NCI-H82 treated with DMSO at 0.1 percent for 48 hours (cell line): Measurements from ENCODE around the gene OCRL.

Experiments
- DNase-seq: peaks from one replicate; lab custom pipeline; 2025; ENCODE audit not compliant: unreplicated experiment; lab: John Stamatoyannopoulos, UW

The OCRL gene

DNA sequence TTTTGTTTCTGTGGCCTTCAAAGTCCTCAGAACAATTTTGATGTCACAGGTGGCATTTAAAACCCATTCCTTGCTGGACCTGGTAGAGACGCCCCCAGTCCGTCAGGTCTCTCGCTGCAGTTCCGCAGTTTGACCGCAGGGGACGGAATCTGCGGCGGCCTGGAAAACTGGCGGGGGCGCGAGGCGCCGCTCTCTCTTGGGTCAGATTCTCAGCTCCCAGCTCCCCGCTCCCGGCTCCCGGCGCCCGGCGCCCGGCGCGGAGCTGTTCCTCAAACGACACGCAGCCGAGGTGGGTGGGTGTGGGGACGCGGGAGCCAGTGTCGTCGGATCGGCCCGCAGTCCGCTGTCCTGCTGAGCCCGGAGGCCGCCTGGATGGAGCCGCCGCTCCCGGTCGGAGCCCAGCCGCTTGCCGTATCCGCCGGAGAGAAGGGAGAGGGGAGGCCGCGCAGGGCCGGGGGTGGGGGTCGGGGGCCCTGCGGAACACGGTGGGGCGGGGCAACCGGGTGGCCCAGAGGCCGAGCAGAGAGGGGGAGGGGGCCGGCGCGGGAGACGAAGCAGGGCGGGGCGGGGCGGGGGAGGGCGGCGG is at the start of gene OCRL:
OCRL (plus strand) TSS at position 192 of the 586 bp plus-strand sequence; CDS start at position 373, 181 bp downstream.
- DNase-seq = peak; percentile 25

DNA sequence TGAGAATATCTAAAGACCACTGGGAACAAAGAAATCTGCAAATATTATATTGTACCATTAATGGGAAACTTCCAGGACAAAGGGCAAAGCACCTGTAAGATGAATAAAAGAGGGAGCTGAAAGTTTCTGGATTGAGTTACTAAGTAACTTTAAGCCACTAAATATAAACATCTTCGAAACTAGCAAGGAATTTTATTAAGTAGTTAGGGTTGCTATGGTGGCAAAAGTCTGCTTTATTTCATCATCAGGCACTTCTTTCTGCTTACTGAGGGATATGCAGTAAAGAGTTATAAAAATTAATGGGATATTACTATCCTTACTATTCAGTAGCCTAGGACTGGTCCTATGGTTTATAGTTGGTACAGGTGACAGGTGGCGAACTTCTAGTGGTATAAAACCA is 49.7 kb upstream of the OCRL start:
- DNase-seq = no peak

DNA sequence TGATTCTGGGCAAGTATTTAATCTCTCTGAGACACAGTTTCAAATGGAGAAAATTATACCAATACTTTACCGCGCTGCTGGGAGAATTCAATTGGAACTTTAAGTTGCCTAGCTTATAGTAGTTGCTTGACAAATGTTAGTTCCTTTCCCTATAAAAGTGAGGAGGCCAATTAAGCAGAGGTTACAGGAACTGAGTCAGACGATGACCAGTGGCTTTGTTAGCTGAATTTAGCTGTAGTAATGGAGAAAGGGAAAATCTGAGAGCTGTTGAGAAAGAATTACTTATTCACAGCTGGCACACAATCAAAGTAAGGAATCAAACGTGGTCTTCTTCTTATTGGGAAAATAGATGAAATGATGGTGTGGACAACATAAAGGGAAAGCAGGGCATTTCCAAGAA is 46.4 kb upstream of the OCRL start:
- no peak for DNase-seq

DNA sequence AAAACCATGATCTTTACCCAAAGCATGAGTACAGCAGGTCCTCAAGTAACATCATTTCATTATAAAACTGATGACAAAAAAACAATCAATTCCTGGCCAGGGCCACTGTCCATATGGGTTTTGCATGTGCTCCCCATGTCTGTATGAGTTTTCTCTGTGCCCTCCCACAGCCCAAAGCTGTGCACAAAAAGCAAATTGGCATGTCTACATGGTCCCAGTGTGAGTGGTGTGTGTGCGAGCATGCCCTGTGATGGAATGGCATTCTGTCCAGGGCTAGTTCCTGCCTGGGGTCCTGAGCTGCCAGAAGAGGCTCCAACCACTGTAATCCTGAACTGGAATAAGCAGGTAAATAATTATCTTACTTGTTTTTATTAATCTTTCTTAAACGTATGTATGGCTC is 45.2 kb upstream of the OCRL start:
- DNase-seq = no peak

DNA sequence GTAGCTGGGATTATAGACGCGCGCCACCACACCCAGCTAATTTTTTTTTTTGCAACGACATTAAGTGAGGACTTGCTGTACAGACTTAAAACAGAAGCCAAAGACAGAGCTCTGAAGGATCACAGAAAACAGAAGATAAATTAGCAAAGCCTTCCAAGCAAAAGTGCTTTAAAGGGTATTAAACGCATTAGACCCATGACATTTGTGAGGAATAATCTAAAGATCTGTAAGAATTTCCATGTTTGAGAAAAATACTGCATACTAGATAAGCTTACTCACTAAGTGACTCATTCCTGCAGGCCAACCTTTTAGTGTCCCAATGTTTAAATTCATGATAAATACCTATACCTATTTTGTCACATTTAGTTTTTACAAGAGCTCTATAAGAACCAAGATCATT is 44.2 kb upstream of the OCRL start:
- DNase-seq = no peak

DNA sequence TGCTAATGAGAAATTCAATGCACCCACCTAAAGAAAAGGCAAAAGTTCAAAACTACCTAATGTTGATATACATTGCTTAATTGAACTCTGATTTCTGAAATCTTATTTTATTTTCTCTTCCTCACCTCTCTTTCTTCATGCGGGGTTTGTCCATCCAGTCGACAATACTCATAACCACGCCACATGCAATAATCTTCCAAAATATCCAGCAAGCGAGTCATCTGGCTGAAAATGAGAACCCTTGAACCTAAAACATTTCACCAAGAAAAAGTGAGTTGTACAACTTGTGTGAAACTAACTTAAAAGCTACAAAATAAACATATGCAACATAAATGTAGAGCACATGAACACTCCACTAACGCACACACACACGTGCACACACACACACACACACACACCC is 43.4 kb upstream of the OCRL start:
- no peak for DNase-seq

DNA sequence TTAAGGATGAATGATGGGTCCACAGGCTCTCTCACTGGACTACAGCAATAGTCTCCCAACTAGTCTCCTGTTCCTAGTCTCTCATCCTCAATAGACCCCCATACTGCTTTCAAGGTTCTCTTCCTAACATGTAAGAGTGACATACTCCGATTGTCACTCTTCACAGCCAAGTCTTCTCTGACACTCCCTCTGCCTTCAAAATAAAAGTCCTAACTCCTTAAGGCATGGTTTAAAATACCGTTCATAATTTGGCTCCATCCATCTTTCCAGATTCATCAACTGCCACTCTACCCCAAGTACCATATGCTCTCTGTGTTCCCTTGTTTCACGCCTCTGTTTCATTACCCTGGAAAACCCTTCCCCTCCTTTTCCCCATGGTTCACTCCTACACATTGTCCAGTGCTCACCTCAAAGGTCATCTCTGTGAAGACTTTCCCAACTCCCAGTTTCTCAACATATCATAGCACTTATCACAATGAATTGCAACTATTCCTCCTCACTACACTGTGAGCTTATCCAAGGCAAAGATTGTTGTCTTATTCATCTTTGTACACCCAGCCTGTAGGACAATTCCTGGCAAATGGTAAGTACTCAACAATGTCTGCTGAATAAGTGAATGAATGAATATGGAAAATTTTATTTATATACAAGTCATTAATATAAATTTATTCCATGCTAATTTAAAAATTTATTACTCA is 42.8 kb upstream of the OCRL start:
- no peak for DNase-seq

DNA sequence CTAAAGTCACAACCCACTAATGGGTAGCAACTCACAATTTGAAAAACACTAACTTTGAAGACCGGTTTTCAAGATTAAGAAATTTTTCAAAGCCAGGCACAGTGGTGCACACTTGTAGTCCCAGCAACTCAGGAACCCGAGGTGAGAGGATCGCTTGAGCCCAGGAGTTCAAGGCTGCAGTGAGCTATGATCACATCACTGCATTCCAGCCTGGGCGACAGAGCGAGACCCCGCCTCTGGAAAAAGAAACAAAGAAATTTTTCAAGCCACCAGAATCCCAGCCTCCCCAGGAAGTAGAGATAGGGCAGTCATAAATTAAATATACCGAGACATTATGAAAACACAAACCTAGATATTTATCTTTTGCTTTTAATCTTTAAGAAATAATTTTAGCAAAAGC is 29.7 kb upstream of the OCRL start:
- DNase-seq = no peak

DNA sequence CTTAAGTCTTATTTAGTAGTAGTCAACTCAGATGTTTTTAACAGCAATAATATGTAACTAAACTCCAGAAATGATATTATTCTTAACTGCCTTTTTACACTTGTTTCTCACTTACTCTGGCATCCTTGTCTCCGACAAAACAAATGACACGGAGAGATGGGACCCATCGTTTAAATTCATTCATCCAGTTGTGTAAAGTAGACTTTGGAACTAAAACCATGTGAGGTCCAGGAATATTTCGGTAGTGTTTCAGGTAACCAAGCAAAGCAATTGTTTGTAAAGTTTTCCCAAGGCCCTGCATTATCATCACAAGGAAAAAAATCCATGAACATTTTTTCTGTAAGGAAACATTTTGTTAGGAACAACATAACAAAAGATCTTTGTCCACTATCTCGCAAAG is 28.4 kb upstream of the OCRL start:
- no peak for DNase-seq

DNA sequence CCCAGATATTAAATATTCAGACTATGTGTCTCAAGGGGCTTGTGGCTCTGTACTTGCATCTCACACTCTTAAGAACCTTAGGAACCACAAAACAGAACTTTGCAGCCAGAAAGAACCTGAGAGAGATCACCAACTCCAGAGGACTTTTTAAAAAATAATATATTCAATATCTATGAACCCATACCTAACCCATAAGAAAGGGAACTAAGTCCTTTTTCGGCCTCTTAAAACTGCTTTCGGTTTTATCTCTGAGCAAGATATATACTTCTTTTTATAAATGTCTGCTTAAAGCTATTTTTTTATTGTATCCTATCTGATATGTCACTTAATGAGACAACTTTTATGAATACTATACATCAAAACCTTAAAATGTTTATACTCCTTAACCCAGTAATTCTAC is 27.6 kb upstream of the OCRL start:
- no peak for DNase-seq

DNA sequence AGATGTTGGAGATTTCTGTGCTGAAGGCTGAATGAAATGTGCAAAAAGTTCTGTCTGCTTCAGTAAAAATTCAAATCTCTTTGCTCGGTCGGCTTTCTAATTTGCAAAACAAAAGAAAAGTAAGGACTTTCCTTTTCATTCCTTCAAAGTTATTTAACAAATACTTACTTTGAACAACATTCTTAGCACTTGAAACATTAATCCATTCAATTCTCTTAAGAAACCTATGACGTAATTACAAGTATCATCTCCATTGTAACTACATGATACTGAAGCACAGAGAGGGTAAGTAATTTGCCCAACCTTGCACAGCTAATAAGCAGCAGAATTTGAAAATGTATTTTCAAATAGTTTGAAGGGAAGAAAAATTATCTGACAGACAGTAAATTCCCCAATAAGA is 23.7 kb upstream of the OCRL start:
- DNase-seq = no peak

DNA sequence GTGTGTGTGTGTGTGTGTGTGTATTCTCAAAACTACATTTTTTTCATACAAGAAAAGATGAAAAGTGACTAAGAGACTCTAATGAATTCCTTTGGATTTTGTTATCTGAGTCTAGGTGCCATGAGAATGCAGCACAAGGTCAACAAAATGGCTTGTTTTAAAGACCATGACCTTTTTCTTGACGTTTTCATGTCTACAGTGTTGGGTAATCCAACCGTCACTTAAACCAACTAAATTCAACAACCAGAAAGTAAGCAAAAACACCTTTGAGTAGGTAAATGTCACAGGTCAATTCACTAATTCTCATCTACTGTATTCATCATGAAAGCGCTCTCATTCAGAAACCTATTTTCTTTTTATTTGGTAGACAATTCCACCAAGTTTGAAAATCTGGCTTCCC is 19.9 kb upstream of the OCRL start:
- DNase-seq = no peak

DNA sequence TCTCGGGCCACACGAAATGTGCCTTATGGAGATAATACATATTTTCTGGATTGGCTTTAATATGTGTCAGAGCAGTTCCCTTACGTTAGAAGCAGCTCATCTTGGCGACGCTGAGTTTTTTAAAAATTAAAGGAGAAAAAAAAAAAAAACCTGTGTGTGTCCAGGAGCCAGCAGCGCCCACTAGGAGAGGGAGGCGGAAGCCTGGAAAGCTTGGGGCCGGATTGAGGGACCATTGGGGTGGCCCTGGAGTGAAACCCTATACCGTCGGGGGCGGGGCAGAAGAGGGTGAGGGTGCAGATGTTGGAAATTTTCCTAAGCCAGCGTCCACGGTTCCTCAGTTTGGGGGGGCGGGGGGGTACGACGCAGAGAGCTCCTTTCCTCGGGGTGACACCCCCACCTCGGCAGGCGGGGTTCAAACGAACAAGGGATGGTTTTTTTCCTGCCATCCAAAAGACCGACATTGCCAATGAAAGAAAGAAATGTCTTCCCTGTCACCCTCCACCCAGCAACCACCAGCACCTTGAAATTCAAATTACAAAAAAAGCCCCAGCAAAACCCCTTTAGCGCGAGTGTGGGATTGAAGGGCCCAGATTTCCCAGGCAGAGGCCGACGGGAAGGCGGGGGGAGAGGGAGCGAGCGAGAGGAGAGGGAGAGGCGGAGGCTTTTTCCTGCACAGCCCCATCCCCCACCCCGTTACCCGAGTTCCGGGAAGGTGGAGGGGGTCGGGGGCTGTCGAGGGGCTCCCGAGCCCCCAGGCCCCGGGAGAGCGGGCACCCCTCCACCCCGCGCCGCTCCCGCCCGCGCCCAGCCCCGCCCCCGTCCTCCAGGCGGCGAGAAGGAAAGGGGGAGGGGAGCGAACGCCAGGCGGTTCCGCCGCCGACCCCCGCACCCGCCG is 17.6 kb upstream of the OCRL start:
- peak; percentile 13 for DNase-seq

DNA sequence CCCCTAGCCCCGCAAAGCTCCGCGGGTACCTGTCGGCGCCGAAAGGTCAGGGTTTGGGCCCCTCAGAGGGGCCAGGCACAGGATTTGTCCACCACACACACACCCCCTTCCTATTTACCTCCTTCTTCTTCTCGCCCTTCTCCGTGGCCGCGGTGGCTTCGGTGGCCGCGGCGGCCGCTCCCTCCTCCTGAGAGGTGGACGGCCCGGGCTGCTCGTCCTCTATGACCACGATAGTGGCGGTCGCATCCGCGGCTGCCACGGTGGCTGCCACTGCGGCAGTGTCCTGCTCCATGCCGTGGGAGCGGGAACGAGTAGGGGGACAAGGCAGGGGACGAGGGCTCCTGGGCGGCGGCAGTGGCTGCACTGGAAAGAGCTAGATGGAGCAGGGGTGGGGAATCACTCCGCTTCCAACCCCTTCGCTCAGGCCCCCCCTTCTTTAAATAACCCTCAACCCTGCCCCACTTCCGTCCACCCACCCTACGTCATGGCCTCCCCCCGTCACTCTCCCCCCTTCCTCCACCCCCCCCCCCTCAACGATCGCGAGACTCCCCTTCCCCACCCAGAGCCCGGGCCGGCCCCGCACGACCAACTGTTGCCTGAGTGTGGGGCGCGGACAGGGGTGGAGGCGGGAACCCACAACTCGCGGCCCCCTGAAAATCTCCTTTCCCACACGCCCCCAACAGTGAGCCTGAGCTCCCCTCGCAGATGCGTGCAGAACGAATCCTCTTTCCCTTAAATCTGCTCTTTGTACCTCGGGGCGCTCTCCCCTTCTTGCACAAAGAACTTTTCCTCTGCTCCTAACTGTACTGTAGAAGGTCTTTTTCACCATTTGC is 16.8 kb upstream of the OCRL start, which contains the start of gene SMARCA1:
SMARCA1 (minus strand) TSS at position 412 of the 833 bp plus-strand sequence; CDS start at position 292, 120 bp downstream.
- DNase-seq = peak; percentile 52

DNA sequence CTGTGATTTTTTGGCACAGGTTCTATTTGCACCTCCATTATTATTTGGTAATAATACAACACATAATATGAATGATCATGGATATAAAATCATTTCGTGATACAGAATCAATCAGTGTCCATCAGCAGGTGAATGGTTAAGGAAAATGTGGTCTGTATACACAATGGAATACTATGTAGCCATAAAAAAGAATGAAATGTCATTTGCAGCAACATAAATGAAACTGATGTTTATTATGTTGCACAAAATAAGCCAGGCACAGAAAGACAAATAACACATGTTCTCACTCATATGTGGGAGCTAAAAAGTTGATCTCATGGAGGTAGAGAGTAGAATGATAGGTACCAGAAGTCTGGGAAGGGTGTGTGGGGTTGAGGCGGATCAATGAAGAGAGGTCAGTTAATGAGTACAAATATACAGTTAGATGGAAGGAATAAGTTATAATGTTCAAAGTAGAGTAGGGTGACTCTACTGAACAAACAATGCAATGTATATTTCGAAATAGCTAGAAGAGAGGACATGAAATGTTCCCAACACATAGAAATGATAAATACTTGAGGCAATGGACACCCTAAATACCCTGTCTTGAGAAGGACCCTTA is 15.7 kb upstream of the OCRL start:
- DNase-seq = no peak

DNA sequence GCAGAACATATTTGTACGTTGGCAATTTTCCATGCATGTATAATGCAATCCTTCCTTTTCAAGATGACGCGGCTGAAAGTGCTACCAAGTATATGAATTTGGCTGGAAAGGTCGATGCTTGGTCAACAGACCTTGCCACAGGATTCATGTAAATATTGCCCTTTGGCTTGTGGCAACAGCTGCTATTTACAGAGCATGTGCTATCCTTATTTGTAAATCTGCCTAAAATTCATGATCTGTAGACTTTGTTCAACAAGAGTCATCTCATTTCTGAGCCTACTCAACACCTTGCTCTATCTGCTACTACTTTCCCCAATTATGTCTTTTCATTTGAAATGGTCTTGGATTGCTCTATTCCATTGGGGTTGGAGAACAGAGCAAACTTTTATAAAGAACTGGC is 14.9 kb upstream of the OCRL start:
- DNase-seq = no peak

DNA sequence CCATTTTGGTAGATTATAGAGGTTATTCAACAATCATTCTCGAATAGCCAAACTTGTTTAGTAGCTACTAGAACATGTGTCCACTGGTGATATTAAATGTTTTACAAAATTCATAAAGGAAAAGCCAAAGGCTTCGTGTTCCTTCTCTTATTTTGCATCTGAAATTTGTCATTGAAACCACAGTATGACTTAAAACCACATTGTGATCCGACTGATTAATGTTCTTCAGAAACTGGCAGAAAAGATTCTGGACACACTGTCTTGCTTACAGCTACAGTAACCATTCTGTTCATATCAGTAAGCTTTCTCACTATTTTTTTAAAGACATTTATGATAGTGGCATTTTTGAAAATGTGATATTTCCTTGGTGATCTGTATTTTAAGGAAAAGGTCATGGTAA is 14.2 kb upstream of the OCRL start:
- DNase-seq = no peak

DNA sequence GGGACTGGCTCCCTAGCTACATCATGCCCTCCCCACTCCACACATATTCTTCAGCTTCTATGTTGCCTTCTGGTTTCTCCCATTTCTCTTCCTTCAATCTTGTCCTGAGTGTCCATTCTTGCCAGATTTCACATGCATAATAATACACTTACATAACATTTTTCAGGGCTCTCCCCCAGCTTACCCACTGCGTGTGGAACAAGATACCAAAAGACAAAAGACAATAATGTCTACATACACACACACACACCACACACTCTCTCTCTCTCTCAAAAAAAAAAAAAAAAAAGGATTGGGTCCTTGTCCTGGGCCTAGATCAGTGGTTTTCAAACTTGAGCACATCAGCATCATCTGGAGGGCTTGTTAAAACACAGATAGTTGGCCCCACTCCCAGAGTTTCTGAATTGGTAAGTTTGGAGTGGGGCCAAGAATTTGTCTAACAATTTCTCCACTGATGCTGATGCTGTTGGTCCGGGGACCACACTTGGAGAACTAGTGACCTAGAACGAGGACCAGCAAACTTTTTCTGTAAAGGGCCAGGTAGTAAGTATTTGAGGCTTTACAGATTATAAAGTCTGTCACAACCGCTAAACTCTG is 10.3 kb upstream of the OCRL start:
- DNase-seq = no peak

DNA sequence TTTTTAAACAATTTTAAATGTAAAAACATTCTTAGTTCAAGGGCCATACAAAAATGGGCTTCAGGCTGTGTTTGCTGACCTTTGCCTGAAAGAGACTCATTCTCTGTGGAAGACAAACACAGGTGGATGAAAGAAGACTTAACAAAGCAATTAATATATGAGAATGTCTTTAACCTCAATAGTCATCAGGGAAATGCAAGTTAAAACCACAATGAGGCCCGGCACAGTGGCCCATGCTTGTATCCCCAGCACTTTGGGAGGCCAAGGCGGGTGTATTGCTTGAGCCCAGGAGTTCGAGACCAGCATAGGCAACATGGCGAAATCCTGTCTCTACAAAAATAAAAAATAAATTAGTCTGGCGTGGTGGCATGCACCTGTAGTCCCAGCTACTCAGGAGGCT is 9.6 kb upstream of the OCRL start:
- DNase-seq = no peak

DNA sequence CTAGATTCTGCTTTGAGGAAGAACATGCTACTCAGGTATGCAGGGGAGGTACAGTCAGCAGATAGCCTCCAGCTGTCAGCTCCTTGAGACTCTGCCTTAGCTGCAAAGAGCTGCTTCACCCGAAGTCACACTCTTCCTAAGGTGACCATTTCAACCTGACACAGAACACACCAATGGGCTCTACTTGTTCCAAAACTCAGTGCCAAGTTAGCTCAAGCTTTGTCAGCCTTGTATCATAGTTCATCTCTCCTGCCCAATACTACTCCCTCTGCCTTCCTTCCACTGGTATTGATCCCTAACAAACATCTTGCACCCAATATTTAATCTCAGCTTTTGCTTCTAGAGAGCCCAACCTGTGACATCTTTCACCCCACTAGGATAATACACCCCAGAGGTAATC is 8.9 kb upstream of the OCRL start:
- no peak for DNase-seq
